GM18502 (cell line): ENCODE data around the gene MRPS15.
A peak's percentile ranks its signal among the peaks of the same experiment; 100 is the strongest.

Source experiments
- ATAC-seq: cut with Tn5 transposase; IDR thresholded peaks from one replicate; pipeline ENCODE4 v1.9.1; 2021; ENCODE audit warnings: mild to moderate bottlenecking; ENCODE audit not compliant: unreplicated experiment, poor library complexity

Gene MRPS15

GRCh38 chr1:36464605-36465393 is 615 bp upstream of the MRPS15 start:
- ATAC-seq, result peak; percentile 57

- ATAC-seq, result no peak
Observed at GRCh38 chr1:36463463-36463802, 751 bp downstream of the MRPS15 start.

GRCh38 chr1:36458910-36459309 is 5.3 kb downstream of the MRPS15 start:
- ATAC-seq, result no peak

- no peak for ATAC-seq
Observed at GRCh38 chr1:36457691-36458090, 6.5 kb downstream of the MRPS15 start.

- ATAC-seq, result no peak
Observed at GRCh38 chr1:36456391-36456928, 7.7 kb downstream of the MRPS15 start.

- no peak for ATAC-seq
Observed at GRCh38 chr1:36455386-36455785, 8.8 kb downstream of the MRPS15 start.

- no peak for ATAC-seq
Observed at GRCh38 chr1:36453600-36454388, 10.4 kb downstream of the MRPS15 start.

- no peak for ATAC-seq
Observed at GRCh38 chr1:36453051-36453450, 11.1 kb downstream of the MRPS15 start.

- no peak for ATAC-seq
Observed at GRCh38 chr1:36450919-36451305, 13.3 kb downstream of the MRPS15 start.

- peak; percentile 95 for ATAC-seq
Observed at GRCh38 chr1:36450270-36450918, 13.8 kb downstream of the MRPS15 start, which contains the start of gene OSCP1. Gene OSCP1 (minus strand): TSS chr1:36450451. CDS start chr1:36450369, 82 bp downstream.

GRCh38 chr1:36448530-36449056 is 15.6 kb downstream of the MRPS15 start:
- no peak for ATAC-seq

GRCh38 chr1:36447450-36447849 is 16.7 kb downstream of the MRPS15 start:
- ATAC-seq, result no peak

GRCh38 chr1:36446746-36447145 is 17.4 kb downstream of the MRPS15 start:
- no peak for ATAC-seq

GRCh38 chr1:36446271-36446670 is 17.9 kb downstream of the MRPS15 start:
- ATAC-seq, result no peak

- no peak for ATAC-seq
Observed at GRCh38 chr1:36443297-36443696, 20.9 kb downstream of the MRPS15 start.

GRCh38 chr1:36442337-36442736 is 21.8 kb downstream of the MRPS15 start:
- ATAC-seq, result no peak

GRCh38 chr1:36440646-36441045 is 23.5 kb downstream of the MRPS15 start:
- no peak for ATAC-seq

- no peak for ATAC-seq
Observed at GRCh38 chr1:36440044-36440443, 24.1 kb downstream of the MRPS15 start.

GRCh38 chr1:36438715-36439114 is 25.5 kb downstream of the MRPS15 start:
- no peak for ATAC-seq

- ATAC-seq, result no peak
Observed at GRCh38 chr1:36436821-36437220, 27.4 kb downstream of the MRPS15 start.

- ATAC-seq, result no peak
Observed at GRCh38 chr1:36433102-36433501, 31.1 kb downstream of the MRPS15 start.
